ENCODE measurements around the gene LUZP2. TPM values are rescaled to one million over a fixed set of nuclear protein-coding genes. Genes with fewer than 3 reads are reported as not detected.

LUZP2 gene
- total RNA-seq, 2 donors from 2014 or later = not detected

DNA sequence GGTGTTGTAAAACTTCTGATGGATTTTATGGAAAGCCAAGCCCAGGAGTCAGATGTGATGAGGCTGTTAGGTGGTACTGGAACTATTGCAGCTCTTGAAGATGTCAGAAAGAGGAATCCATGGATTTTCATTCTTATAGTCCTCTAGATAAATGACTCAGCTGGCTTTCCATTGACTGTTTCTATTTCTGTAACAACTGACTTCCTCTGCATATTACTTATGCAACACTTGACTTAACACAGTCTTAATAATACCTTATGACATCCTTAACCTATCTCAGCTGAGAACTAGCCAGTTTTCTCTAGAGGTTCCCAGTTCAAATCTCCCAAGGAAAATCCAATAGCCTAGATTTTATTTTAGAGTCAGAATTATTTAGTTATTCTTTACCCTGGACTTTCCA, 263.8 kb downstream of the LUZP2 start:
- no peak for ATAC-seq (replicated peaks in 1 of 2)
- Mint-ChIP-seq H3K36me3 (ENCODE audit: insufficient read depth in 2 of 2) (no peaks in the 10 kb centered on the region), H3K4me3 (no peak overlapping the region), H3K9me3 (peaks cover 0 to 5% of the 10 kb centered on the region in 2 donors), H3K27me3 (ENCODE audit: low read depth) (no peaks in the 10 kb centered on the region), H3K27ac (no peak overlapping the region), H3K4me1 (ENCODE audit: low read depth) (no peaks in the 10 kb centered on the region)
- no peak for DNase-seq

DNA sequence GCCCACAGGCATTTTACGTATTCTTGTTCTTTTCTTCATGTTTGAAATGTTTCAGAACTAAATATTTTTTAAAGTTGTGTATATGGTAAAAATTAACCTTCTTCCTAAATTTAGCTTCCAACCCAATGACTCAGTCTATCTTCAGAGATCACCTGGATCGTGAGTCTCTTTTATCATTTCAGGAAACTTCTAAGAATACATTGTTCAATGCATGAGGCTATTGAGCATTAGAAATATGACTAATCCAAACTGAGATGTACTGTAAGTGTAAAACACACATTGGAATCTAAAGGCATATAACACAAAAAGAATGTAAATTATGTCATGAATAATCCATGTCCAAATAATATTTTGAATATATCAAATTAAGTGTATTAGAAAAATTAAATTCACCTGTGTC, 265.2 kb downstream of the LUZP2 start:
- ATAC-seq (replicated peaks in 1 of 2) (no peak), DNase-seq (no peak)
- Mint-ChIP-seq H3K27me3 (ENCODE audit: low read depth) (no peaks in the 10 kb centered on the region), H3K4me3 (no peak overlapping the region), H3K4me1 (ENCODE audit: low read depth) (no peaks in the 10 kb centered on the region), H3K27ac (no peak overlapping the region), H3K36me3 (ENCODE audit: insufficient read depth in 2 of 2) (peaks cover 0 to under 1% of the 10 kb centered on the region in 2 donors), H3K9me3 (peaks cover 0 to 5% of the 10 kb centered on the region in 2 donors)

DNA sequence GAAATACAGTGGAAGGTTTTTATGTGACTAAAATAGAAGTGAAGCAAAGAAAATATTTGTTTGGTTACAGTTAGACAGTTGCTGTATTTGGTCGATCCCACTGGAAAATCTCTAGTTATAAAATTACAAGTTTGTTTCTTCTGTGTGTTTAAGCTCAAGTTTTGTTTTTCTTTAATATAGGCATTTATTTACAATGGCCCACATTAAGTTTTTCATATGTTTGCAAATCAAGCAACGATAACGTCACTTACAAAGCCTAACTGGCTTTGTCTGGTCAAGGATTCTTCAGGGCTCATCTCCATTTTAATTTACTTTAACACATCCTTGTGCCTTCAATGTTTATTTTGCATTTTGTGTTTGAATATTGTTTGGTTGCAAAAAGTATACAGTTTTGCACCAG, 270.6 kb downstream of the LUZP2 start:
- no peaks in the 10 kb centered on the region for H3K27me3 Mint-ChIP-seq (ENCODE audit: low read depth)
- H3K4me3 Mint-ChIP-seq = no peak overlapping the region
- ATAC-seq (replicated peaks in 1 of 2) = no peak
- H3K27ac Mint-ChIP-seq = no peak overlapping the region
- peaks cover 7 to 10% of the 10 kb centered on the region in 2 donors for H3K9me3 Mint-ChIP-seq
- H3K4me1 Mint-ChIP-seq (ENCODE audit: low read depth) = no peaks in the 10 kb centered on the region
- DNase-seq = no peak
- peaks cover 1 to 2% of the 10 kb centered on the region in 2 donors for H3K36me3 Mint-ChIP-seq (ENCODE audit: insufficient read depth in 2 of 2)

DNA sequence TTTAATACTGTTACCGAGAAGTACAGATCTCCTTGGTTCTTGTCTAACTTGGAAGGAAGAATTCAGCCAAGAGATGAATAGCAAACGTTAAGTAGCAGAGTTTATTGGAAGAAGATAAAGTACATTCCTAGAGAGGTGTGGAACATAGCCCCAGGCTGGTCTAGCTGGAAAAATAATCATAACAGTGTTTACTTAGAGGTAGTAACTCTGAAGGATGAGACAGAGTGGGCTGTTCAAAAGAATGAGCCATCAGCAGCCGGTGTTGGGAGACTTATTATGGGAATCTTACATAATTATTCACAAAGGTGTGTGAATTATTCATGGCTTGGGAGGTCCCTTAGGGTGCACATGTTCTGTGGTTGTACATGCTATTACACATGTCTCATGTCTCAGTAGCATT, 276.5 kb downstream of the LUZP2 start:
- no peak for DNase-seq
- no peak overlapping the region for H3K4me3 Mint-ChIP-seq
- no peak overlapping the region for H3K27ac Mint-ChIP-seq
- H3K36me3 Mint-ChIP-seq (ENCODE audit: insufficient read depth in 2 of 2) = peaks cover 0 to 2% of the 10 kb centered on the region in 2 donors
- peaks cover 6 to 9% of the 10 kb centered on the region in 2 donors for H3K9me3 Mint-ChIP-seq
- no peaks in the 10 kb centered on the region for H3K27me3 Mint-ChIP-seq (ENCODE audit: low read depth)
- no peak for ATAC-seq (replicated peaks in 1 of 2)
- H3K4me1 Mint-ChIP-seq (ENCODE audit: low read depth) = no peaks in the 10 kb centered on the region

DNA sequence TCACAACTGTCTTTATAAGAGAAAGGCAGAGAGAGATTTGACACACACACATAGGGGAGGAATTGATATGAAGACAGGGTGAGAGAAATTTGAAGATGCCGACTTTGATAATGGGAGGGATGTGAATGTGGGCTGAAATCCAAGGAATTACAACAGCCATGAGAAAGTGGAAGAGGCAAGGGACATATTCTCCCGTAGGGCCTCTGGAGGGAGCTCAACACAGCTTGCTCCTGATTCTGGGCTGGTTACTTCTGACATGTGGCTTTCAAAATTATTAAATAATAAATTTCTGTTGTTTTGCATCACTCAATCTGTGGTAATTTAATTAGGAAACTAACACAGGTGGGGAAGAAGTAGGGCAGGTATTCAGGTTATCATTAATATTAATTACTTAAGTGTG, 282.9 kb downstream of the LUZP2 start:
- Mint-ChIP-seq H3K36me3 (ENCODE audit: insufficient read depth in 2 of 2) (no peaks in the 10 kb centered on the region), H3K4me1 (ENCODE audit: low read depth) (no peaks in the 10 kb centered on the region), H3K4me3 (no peak overlapping the region), H3K27me3 (ENCODE audit: low read depth) (no peaks in the 10 kb centered on the region), H3K27ac (no peak overlapping the region), H3K9me3 (peaks cover 4 to 8% of the 10 kb centered on the region in 2 donors)
- no peak for DNase-seq
- no peak for ATAC-seq (replicated peaks in 1 of 2)

DNA sequence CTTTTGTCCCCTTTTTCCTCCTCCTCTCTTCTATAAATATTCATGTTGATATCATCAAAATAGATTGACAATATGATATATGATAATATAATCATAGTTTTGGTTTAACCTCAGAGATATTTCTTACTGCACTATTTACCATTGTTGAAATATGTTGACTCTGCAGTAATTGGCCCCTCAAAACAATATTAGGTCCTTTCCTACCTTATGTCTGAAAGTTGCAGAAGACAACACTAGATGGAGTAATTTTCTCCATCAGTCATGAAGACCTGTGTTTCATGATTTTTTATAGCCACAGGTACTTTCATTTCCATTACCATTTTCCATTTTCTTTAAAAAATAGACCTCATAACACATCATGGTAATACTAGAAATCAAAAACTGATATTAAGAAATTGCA, 284.4 kb downstream of the LUZP2 start:
- Mint-ChIP-seq H3K27me3 (ENCODE audit: low read depth) (no peaks in the 10 kb centered on the region), H3K4me1 (ENCODE audit: low read depth) (no peaks in the 10 kb centered on the region), H3K9me3 (peaks cover 4 to 11% of the 10 kb centered on the region in 2 donors), H3K4me3 (no peak overlapping the region), H3K27ac (no peak overlapping the region), H3K36me3 (ENCODE audit: insufficient read depth in 2 of 2) (no peaks in the 10 kb centered on the region)
- DNase-seq (no peak), ATAC-seq (replicated peaks in 1 of 2) (no peak)

DNA sequence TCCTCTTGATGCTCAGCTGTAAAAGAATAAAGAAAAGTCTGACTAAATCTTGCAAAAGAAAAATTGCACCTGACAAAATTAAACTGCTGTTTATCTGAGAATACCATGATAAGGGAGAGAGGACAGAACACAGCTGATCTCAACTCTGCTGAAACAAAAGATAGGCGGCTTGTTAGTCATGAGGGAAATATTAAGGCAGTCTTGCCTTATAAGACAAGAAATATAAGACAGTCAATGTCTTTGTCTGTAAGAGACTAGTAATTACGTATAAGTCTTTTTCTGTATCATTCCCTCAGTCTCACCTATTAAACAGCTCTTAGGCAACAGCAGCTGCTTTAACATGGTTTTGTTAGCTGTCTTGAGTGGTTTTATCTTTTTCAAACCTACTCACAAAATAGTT, 296.6 kb downstream of the LUZP2 start:
- Mint-ChIP-seq H3K4me1 (ENCODE audit: low read depth) (no peaks in the 10 kb centered on the region), H3K27ac (no peak overlapping the region), H3K4me3 (no peak overlapping the region), H3K36me3 (ENCODE audit: insufficient read depth in 2 of 2) (no peaks in the 10 kb centered on the region), H3K27me3 (ENCODE audit: low read depth) (no peaks in the 10 kb centered on the region), H3K9me3 (peaks cover 3% of the 10 kb centered on the region in 2 donors)
- ATAC-seq (replicated peaks in 1 of 2) (no peak), DNase-seq (no peak)

DNA sequence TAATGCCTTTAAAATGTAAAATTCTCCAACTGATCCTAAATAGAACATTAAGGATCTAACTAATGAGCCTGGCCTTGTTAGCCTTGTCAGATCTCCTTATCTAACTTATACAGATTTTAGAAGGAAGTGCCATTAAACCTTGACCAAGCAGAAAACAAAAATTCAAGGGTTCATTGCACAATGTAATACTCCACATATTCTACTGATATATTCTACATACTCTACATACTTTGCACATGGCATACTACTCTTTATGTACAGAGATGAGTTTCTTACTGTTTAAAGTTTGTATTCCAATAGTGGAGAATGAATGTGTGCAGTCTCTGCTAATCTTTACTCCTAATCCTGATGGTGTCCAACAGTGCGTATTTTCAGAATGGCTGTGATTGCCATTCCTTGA, 297.2 kb downstream of the LUZP2 start:
- no peaks in the 10 kb centered on the region for H3K4me1 Mint-ChIP-seq (ENCODE audit: low read depth)
- no peak overlapping the region for H3K27ac Mint-ChIP-seq
- H3K4me3 Mint-ChIP-seq = no peak overlapping the region
- no peak for ATAC-seq (replicated peaks in 1 of 2)
- peaks cover 3% of the 10 kb centered on the region in 2 donors for H3K9me3 Mint-ChIP-seq
- H3K36me3 Mint-ChIP-seq (ENCODE audit: insufficient read depth in 2 of 2) = no peaks in the 10 kb centered on the region
- no peaks in the 10 kb centered on the region for H3K27me3 Mint-ChIP-seq (ENCODE audit: low read depth)
- DNase-seq = no peak

DNA sequence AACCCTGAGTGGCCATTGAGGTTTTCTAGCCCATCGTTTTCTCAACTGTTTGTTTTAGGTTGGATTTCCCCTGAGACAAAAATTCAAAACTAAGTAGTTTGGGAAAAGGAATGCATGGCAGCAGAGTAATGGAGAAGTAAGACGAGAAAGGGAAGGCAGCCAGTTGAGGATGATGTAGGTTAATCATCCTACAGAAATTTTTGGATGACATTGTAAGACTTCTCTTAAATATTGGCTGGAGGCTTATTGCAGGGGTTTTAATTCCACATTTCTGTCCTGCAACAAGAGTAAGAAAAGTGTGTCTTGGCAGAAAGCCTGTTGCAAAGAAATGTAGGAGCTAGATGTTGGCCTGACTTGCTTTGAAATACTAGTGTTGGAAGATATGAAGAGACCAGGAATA, 308.8 kb downstream of the LUZP2 start:
- no peak for DNase-seq
- Mint-ChIP-seq H3K27ac (no peak overlapping the region), H3K27me3 (ENCODE audit: low read depth) (no peaks in the 10 kb centered on the region), H3K36me3 (ENCODE audit: insufficient read depth in 2 of 2) (no peaks in the 10 kb centered on the region), H3K9me3 (peaks cover 2 to 4% of the 10 kb centered on the region in 2 donors), H3K4me1 (ENCODE audit: low read depth) (no peaks in the 10 kb centered on the region), H3K4me3 (no peak overlapping the region)
- no peak for ATAC-seq (replicated peaks in 1 of 2)

DNA sequence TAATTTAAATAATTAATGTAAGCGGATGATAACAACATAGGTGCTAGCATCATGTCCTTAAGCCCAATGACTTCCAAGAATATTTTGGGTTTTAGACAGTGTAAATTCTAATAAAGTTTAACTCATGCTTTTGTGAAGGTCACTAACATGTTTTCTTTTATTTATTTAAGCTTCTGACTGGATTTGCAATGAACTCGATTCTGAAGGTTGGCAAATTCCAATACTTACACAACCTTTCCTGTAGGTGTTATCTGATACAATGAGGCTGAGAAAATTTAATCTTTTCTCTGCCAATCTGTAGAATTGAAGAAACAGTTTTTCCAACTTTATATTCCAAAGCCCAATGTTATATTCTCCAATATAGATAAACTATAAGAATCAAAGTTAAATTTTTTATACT, 311.3 kb downstream of the LUZP2 start:
- H3K4me1 Mint-ChIP-seq (ENCODE audit: low read depth) = no peaks in the 10 kb centered on the region
- no peaks in the 10 kb centered on the region for H3K27me3 Mint-ChIP-seq (ENCODE audit: low read depth)
- ATAC-seq (replicated peaks in 1 of 2) (no peak), DNase-seq (no peak)
- no peak overlapping the region for H3K27ac Mint-ChIP-seq
- no peaks in the 10 kb centered on the region for H3K36me3 Mint-ChIP-seq (ENCODE audit: insufficient read depth in 2 of 2)
- H3K4me3 Mint-ChIP-seq = no peak overlapping the region
- peaks cover 2 to 4% of the 10 kb centered on the region in 2 donors for H3K9me3 Mint-ChIP-seq

DNA sequence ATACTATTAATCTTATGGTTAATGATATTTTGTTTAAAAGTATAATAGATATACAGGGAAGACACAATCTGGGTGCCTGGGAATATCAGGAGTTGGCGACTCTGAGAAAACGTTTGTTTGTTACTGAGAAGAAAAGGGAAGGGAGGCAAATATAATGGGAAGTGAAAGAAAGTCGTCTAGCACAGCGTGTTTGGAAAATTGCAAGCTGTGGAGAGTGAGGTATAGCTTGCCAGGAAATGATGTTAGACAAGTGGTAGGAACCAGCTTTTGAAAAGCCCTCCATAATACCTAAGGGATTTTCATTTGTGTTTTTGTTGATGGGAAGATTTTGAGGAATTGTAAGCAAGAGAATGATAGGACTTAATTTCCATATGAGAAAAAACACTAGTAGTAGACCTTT, 322.2 kb downstream of the LUZP2 start:
- Mint-ChIP-seq H3K9me3 (peaks cover 8 to 17% of the 10 kb centered on the region in 2 donors), H3K4me3 (no peak overlapping the region), H3K27me3 (ENCODE audit: low read depth) (no peaks in the 10 kb centered on the region), H3K4me1 (ENCODE audit: low read depth) (no peaks in the 10 kb centered on the region), H3K27ac (no peak overlapping the region), H3K36me3 (ENCODE audit: insufficient read depth in 2 of 2) (peaks cover 0 to 3% of the 10 kb centered on the region in 2 donors)
- no peak for ATAC-seq (replicated peaks in 1 of 2)
- DNase-seq = no peak

DNA sequence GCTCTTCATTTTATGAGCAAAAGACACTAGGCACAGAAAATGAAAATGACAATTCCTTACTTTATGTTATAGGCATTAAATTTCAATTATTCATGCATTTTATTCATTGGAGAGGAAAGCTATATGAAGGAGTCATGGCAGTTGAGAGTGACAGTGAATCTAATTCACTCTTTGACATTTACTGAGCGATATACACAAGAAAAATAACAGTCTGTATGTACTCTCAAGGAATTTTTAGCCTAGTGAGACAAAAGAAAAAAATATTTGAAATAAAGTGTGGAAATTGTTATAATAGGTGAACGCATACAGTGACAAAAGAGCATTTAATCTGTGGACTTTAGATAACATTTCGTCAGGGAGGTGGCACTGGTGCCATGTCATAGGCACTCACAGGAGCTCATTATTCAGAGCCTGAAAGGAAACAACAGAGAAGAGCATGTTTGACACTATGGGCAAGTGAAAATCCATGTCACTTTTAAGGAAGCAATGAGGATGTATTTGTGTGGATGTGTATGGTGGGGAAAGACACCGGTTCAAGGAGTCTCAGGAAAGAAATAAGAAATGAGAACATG, 323.1 kb downstream of the LUZP2 start:
- no peak for DNase-seq
- Mint-ChIP-seq H3K36me3 (ENCODE audit: insufficient read depth in 2 of 2) (peaks cover 0 to 3% of the 10 kb centered on the region in 2 donors), H3K27ac (no peak overlapping the region), H3K27me3 (ENCODE audit: low read depth) (no peaks in the 10 kb centered on the region), H3K4me3 (no peak overlapping the region), H3K9me3 (peaks cover 6 to 16% of the 10 kb centered on the region in 2 donors), H3K4me1 (ENCODE audit: low read depth) (no peaks in the 10 kb centered on the region)
- no peak for ATAC-seq (replicated peaks in 1 of 2)

DNA sequence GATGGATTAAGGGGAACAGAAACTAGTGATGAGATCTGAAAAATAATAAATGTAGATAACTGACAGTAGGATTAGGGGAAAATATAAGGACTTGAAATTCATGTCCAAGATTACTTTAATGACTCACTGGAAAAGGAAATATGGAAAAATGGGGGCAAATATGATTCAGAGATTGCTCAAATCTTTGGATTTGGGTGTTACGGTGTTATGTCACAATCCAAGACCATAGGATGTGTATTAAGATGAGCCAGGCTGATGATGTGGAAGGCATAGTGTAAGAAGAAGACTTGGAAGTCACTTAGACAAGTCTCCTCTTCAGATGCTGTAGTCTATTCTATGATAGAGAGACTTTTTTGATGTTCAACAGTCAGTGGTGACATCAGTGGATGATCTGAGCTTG, 323.7 kb downstream of the LUZP2 start:
- Mint-ChIP-seq H3K27me3 (ENCODE audit: low read depth) (no peaks in the 10 kb centered on the region), H3K4me1 (ENCODE audit: low read depth) (no peaks in the 10 kb centered on the region), H3K36me3 (ENCODE audit: insufficient read depth in 2 of 2) (peaks cover 0 to 3% of the 10 kb centered on the region in 2 donors), H3K9me3 (peaks cover 6 to 17% of the 10 kb centered on the region in 2 donors), H3K27ac (no peak overlapping the region), H3K4me3 (no peak overlapping the region)
- ATAC-seq (replicated peaks in 1 of 2) = no peak
- DNase-seq = no peak

DNA sequence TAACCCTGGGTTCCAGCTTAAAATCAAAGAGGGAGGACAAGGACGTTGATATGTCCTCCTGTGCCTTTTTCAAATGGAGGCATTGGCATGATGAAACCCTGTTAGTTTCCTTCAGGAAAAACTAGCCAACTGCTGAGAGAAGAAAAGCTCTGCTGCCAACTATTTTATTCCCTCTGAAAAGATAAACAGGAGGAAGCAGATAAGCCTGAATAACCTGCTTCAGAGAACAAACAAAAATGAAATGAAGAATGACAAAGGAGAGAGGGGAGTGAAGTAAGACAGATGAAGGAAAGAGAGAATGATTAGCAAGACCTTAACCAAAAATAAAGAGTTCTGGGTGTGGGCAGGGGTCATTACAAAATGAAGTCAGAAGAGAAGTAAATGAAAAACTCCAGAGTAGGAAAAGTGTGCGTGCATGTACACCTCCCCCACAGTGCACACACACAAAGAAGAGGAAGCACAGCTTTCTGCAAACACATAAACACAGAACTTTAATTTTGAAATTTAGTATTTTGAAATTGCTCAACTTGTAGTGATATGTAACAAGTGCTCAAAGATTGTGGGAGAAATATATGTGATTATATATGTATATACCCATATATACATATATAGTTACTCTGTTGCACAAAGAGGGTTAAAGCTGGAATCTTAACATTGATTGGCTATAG, 332.2 kb downstream of the LUZP2 start:
- ATAC-seq (replicated peaks in 1 of 2) (no peak), DNase-seq (no peak)
- H3K36me3 Mint-ChIP-seq (ENCODE audit: insufficient read depth in 2 of 2) = peaks cover 0 to 2% of the 10 kb centered on the region in 2 donors
- H3K9me3 Mint-ChIP-seq = peaks cover 3 to 8% of the 10 kb centered on the region in 2 donors
- no peaks in the 10 kb centered on the region for H3K4me1 Mint-ChIP-seq (ENCODE audit: low read depth)
- no peak overlapping the region for H3K27ac Mint-ChIP-seq
- no peaks in the 10 kb centered on the region for H3K27me3 Mint-ChIP-seq (ENCODE audit: low read depth)
- no peak overlapping the region for H3K4me3 Mint-ChIP-seq
